ENCODE measurements around the gene ACSF3. TPM values are rescaled to one million over a fixed set of nuclear protein-coding genes. Genes with fewer than 3 reads are reported as not detected.

Gene ACSF3
- total RNA-seq, 6 experiments from 2014 or later: 18.4 to 24.2 (median 21.2) TPM

- DNase-seq: no peak
- peaks cover 2% of the 10 kb centered on the region for H3K27me3 Mint-ChIP-seq (ENCODE audit: insufficient read depth)
- TF ChIP-seq CTCF (IDR thresholded peaks at IDR 0.05): no peak
- H3K9me3 Mint-ChIP-seq: no peaks in the 10 kb centered on the region
- no peak overlapping the region for H3K4me3 Mint-ChIP-seq
- peaks cover 7% of the 10 kb centered on the region; the same call in 1 of the 2 replicates for H3K4me1 Mint-ChIP-seq (ENCODE audit: low read depth)
- no peak overlapping the region for H3K27ac Mint-ChIP-seq
- peaks cover 26% of the 10 kb centered on the region for H3K36me3 Mint-ChIP-seq (ENCODE audit: low read depth)
Observed at GRCh38 chr16:89119661-89120141, 26.0 kb downstream of the ACSF3 start.

GRCh38 chr16:89120281-89120680 lies 26.6 kb downstream of the ACSF3 start:
- no peak overlapping the region for H3K4me3 Mint-ChIP-seq
- H3K36me3 Mint-ChIP-seq (ENCODE audit: low read depth): peaks cover 28% of the 10 kb centered on the region
- no peak for TF ChIP-seq CTCF (IDR thresholded peaks at IDR 0.05)
- peaks cover 1% of the 10 kb centered on the region for H3K27me3 Mint-ChIP-seq (ENCODE audit: insufficient read depth)
- DNase-seq: no peak
- no peak overlapping the region for H3K27ac Mint-ChIP-seq
- peaks cover under 1% of the 10 kb centered on the region; the same call in 1 of the 2 replicates for H3K4me1 Mint-ChIP-seq (ENCODE audit: low read depth)
- no peaks in the 10 kb centered on the region for H3K9me3 Mint-ChIP-seq

- no peaks in the 10 kb centered on the region; the same call in 1 of the 2 replicates for H3K27me3 Mint-ChIP-seq (ENCODE audit: insufficient read depth)
- H3K4me1 Mint-ChIP-seq (ENCODE audit: low read depth): no peaks in the 10 kb centered on the region
- DNase-seq: no peak
- peaks cover 4% of the 10 kb centered on the region; the same call in 1 of the 2 replicates for H3K9me3 Mint-ChIP-seq
- peaks cover 29% of the 10 kb centered on the region for H3K36me3 Mint-ChIP-seq (ENCODE audit: low read depth)
- H3K27ac Mint-ChIP-seq: no peak overlapping the region
- TF ChIP-seq CTCF (IDR thresholded peaks at IDR 0.05): no peak
- H3K4me3 Mint-ChIP-seq: no peak overlapping the region
Observed at GRCh38 chr16:89120921-89121351, 27.3 kb downstream of the ACSF3 start.

- TF ChIP-seq CTCF (IDR thresholded peaks at IDR 0.05): no peak
- H3K4me3 Mint-ChIP-seq: no peak overlapping the region
- no peak for DNase-seq
- H3K4me1 Mint-ChIP-seq (ENCODE audit: low read depth): no peaks in the 10 kb centered on the region
- H3K27me3 Mint-ChIP-seq (ENCODE audit: insufficient read depth): no peaks in the 10 kb centered on the region; the same call in 1 of the 2 replicates
- peaks cover 27% of the 10 kb centered on the region for H3K36me3 Mint-ChIP-seq (ENCODE audit: low read depth)
- peaks cover 4% of the 10 kb centered on the region; the same call in 1 of the 2 replicates for H3K9me3 Mint-ChIP-seq
- no peak overlapping the region for H3K27ac Mint-ChIP-seq
Observed at GRCh38 chr16:89121691-89122321, 28.2 kb downstream of the ACSF3 start.

GRCh38 chr16:89122322-89122851 lies 28.7 kb downstream of the ACSF3 start:
- Mint-ChIP-seq H3K4me1 (ENCODE audit: low read depth) (no peaks in the 10 kb centered on the region), H3K27ac (no peak overlapping the region)

More at GRCh38 chr16:89122322-89122851, 28.7 kb downstream of the ACSF3 start:
- no peak for TF ChIP-seq CTCF (IDR thresholded peaks at IDR 0.05)
- Mint-ChIP-seq H3K4me3 (no peak overlapping the region), H3K36me3 (ENCODE audit: low read depth) (peaks cover 27% of the 10 kb centered on the region), H3K9me3 (peaks cover 4% of the 10 kb centered on the region; the same call in 1 of the 2 replicates), H3K27me3 (ENCODE audit: insufficient read depth) (no peaks in the 10 kb centered on the region; the same call in 1 of the 2 replicates)
- DNase-seq: no peak

All from HFFc6 (cell line).